HTERT RPE-1 (cell line): ENCODE measurements around the gene NBPF9.
"Not testable (repeated sequence)": the region's sequence is repeated elsewhere in the genome, so short reads cannot be mapped to it uniquely, and the experiment has no call there.

ENCODE experiments used
- in situ Hi-C: fragments of 300-500 bp; cut with MboI; formaldehyde crosslinking; loops from 4 replicates; pipeline ENCODE4 v1.14.3; 2020; ENCODE audit warnings: low sequenced_read_pairs

Gene NBPF9

GRCh38 chr1:149013513-149013912, 89.8 kb downstream of the NBPF9 start:
- in situ Hi-C loops: not testable (repeated sequence)

- in situ Hi-C loops: not testable (repeated sequence)
These were observed 90.8 kb downstream of the NBPF9 start for GRCh38 chr1:149012599-149012998.

GRCh38 chr1:149009761-149010160, 93.6 kb downstream of the NBPF9 start:
- in situ Hi-C loops: not testable (repeated sequence)

GRCh38 chr1:149008769-149009168, 94.6 kb downstream of the NBPF9 start:
- in situ Hi-C loops: not testable (repeated sequence)

- in situ Hi-C loops: not testable (repeated sequence)
These were observed 95.0 kb downstream of the NBPF9 start for GRCh38 chr1:149008326-149008725.
